NCI-H187 (cell line): ENCODE data around the gene PAFAH1B2.
"Not testable (repeated sequence)": the region's sequence is repeated elsewhere in the genome, so short reads cannot be mapped to it uniquely, and the experiment has no call there.

Experiments used
- DNase-seq, 2 experiments: peaks; one replicate each; lab custom pipeline; 2025; lab: John Stamatoyannopoulos, UW

The PAFAH1B2 gene, protein sequence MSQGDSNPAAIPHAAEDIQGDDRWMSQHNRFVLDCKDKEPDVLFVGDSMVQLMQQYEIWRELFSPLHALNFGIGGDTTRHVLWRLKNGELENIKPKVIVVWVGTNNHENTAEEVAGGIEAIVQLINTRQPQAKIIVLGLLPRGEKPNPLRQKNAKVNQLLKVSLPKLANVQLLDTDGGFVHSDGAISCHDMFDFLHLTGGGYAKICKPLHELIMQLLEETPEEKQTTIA

DNA sequence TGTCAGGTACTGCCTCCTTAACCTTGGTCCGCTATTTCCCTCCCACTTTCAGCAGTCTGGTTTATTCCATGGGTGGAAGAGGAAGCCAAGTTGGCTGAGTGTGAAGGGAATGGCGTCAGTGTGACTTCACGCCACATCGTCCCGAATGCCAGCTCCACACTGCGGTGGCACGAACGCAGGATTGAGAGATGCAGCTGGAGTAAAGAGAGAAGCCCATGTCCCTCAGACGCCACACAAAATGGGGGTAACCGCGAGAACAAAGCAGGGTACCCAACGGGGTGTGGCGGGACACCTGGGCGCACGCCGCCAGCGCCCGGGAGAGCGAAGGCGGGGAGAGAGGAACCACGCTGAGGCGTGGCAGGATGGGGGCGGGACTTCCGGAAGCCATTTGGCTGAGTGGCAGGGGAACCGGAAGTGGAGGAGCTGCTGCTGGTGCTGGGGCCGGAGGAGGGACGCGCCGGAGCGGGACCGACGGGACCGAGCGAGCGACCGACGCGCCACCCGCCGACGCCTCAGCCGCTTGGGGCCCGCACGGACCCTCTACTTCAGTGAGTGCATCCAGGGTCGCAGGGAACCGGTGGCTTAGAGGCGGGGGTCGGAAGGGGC lies at the start of gene PAFAH1B2:
Gene PAFAH1B2, plus strand, starts transcription at position 417 of the 606 bp plus-strand sequence. CDS start 8,161 bp downstream, outside the sequence.
- DNase-seq, result peak; percentile 85 to 91

DNA sequence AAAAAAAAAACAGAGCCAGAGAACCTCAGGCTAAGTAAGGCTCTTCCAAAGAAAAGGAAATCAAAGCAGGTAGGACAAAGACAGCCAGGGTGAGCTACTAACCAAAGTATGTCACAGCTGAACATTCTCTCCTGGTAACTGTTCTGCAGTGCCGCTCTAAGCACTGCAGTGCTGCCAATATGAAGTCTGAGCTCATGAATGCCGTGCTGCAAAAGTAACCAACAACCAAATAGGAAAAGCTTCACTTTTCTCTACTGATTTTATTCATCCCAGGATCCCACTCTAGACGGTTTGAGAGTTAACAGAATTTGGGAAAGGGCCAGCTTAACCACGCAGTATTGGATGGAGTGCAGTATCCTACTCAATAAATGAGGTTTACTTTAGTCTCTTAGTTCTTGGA lies 49.3 kb upstream of the PAFAH1B2 start:
- no peak for DNase-seq

DNA sequence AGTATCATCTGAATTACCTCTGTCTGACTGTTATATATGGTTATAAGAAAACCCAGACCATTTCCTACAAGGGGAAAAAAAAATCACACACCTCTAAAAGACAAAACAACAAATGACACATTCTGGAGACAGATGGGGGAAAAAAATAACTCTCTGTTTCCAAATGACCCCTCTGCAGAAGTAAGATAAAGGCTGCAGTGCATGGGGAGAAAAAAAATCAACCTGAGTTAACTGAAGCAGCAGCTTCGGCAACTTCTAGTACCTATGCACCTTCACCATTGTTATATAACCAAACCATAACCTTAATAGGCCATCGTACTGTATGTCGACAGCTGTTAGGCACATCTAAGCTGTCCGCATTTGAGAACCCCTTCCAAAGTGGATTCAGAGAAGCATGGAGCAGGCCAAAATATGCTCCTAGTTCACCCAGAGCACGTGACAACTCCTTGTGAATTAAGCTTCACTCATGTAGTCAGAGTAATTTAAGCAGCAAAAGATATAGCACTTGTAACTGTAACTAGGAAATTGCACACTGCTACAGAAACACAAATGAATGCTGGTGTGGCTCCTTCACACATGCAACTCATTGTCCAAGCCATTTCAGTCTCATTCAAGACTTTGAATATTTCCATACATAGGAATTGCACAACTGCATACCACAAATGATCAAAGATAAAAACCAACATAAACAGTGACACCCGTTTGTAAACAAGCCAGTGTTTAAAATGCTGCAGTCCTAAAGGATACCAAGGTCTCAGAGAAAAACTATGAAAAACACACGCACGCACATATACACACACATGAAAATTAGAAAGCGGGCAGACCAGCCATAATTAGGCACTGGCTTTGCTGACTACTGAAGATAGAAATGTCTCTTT lies 48.6 kb upstream of the PAFAH1B2 start:
- DNase-seq, result peak in 1 of 2 experiments; percentile 22

DNA sequence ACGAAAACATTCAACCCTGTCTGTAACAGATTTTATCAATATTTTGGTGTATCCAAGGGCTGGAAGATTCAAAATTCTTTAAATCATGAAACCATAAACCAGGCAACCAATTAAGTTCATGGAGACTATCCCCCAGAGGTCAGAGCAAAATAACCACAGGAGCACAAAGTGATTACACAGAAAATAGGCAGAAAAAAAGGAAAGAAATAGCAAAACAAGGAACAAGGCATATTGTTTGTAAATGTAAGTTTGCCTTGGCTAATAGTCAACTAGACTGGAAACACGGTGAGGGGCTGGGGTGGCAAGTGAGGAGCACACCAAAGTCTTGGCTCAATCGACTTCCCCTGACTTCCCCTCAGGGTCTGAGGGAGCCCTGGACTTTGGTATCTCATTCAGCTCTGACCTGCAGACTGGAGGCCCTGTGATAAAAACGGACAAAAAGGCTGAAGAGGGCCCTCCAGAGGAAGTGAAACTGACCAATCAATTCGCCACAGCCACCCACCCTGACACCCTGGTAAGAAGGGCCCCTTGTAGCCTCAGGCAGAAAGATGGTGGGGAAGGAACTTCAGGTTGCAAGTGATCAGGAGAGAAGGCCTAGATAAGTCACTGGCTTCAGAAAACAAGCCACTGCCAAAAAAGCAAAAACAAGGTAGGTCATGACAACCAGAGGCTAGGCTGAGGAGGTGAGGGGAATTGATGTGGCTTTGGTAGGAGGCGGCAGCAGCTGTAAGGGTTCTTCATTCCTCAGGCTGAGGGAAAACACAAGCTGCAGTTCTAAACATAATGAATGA lies 47.7 kb upstream of the PAFAH1B2 start:
- no peak for DNase-seq

DNA sequence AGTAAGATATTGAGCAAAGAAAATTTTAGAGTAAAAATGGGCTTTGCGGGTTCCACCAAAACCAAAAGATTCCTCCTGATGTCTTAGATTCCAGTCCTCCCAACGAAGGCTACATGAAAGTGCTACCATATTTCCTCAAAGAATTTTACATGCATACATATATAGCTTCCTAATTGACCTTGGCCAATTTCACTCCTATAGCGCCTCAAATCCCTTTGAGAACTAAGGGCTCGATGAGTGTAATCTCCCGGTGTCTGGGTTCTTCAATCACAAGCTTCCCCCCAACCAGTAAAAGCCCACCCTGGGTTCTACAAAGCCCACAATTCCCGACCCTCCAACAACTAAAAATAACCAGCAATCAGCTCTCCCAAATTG lies 47.1 kb upstream of the PAFAH1B2 start:
- no peak for DNase-seq

DNA sequence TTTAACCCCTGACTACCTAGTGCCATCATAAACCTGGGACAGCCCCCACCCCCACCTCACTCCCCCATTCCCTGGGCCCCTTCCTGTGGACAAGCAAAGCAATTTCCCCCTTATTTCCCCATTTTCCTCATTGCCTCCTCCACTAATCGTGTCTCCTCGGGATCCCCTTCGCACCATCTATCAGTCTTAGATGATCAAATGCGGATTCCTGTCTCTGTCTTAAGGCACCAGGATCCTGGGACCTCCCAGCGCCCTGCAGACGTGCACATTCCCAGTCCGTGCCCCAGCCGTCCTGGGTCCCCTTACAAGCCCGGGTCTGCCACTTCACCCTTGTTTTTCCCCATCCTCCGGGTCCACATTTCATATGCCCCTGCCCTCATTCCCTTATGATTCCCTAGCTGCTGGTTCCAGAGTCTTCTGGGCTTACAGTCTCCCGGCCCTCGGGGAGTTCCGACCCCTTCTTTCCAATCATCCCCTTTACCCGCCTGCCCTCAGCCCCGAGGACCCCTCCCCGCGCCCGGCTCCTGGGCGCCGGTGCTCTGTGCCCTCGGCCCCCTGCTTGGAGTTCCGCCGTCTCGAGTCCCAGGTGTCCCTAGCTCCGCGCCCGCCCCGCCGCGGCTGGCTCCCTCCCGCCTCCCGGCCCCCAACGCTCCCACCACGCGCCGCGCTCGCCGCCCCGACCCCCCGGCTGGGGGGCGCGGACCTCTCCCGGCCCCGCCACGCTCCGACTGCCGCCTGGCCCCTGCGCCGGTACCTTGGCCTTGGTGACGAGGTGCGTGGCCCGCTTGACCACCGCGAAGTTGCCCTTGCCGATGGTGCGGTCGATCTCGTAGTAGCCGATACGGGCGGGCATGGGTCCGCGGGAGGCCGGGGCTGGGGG lies 46.5 kb upstream of the PAFAH1B2 start:
- no peak for DNase-seq

DNA sequence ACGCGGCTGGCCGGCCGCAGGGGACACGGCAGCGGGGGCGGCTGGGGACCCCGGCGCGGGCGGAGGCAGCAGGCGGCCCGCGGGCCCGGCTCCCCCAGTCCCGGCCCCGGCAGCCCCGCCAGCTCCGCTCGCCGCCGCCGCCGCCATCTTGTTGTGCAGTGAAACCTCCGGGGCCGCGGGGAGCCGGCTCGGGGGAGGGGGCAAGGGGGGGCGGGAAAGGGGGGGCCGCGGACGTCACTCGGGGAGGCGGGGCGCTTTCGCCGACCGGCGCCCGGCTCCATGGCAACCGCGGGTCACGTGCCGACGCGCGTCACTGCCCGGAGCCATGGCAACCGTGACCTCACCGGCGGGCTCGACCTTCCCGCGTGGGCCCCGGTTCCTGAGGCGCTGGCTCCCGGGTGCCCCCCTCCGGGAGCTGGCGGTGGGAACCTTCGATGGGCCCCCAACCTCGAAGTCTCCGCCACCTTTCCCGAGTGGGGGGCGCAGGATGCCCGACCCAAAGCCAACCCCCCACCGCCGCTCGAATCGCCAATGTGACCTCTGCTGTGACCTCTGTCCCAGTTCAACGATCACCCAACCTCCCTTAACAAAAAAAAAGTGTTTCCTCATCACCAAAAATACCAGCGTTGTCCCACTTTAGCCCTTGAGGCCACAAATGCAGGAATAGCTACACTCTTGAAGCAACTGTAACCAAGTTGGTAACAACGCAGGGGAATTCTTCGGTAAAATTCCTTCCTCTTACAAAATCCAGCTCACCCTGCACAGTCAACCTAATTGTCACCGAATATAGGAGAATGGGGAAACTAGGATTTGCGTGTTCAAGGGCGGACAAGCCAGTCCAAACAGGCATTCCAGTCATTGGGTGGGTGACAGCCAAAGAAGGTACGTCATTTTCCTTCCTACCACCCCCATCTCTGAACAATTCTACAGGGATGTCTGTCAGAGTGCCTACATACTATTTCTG lies 45.5 kb upstream of the PAFAH1B2 start, which contains the start of gene SIK3:
Gene SIK3, minus strand, starts transcription at position 160 of the 964 bp plus-strand sequence. Its CDS starts 13 bp downstream, at position 147.
- DNase-seq, result peak; percentile 64 to 91

DNA sequence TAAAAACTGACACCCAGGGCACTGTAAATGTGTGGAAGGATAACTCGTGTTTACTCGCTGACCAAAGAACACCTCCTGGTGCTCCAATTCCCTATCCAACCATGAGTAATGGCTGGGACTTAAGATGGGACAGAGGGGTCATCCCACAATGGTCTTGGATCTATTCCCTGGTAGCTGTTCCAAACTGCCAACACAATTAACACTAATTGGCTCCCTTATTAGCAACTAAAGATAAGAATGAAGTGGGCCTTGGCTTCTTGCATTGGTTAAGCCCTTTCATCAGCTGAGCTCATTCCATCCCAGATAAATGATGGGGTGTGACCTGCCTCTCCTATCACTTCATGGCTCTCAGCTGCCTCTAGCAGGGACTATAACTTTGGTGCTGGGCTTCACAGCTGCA lies 44.4 kb upstream of the PAFAH1B2 start:
- no peak for DNase-seq

DNA sequence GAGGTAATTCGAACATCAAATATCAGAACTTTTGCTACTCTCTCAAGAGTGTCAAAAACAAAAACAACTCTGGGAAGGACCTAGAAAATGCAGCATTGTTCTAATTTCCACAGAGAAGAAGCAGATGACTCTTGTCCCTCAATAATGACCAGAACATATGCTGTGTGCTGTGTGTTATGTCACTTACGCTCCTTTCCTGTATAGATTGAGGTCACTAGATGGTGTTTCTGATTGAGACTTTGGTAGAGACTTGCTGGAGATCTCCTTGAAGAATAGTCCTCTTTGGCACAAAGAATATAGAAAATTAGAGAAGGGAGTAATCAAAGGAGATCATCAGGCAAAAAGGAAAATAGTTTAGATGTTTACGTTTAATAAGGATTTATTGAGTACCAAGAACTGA lies 43.5 kb upstream of the PAFAH1B2 start:
- DNase-seq, result no peak

DNA sequence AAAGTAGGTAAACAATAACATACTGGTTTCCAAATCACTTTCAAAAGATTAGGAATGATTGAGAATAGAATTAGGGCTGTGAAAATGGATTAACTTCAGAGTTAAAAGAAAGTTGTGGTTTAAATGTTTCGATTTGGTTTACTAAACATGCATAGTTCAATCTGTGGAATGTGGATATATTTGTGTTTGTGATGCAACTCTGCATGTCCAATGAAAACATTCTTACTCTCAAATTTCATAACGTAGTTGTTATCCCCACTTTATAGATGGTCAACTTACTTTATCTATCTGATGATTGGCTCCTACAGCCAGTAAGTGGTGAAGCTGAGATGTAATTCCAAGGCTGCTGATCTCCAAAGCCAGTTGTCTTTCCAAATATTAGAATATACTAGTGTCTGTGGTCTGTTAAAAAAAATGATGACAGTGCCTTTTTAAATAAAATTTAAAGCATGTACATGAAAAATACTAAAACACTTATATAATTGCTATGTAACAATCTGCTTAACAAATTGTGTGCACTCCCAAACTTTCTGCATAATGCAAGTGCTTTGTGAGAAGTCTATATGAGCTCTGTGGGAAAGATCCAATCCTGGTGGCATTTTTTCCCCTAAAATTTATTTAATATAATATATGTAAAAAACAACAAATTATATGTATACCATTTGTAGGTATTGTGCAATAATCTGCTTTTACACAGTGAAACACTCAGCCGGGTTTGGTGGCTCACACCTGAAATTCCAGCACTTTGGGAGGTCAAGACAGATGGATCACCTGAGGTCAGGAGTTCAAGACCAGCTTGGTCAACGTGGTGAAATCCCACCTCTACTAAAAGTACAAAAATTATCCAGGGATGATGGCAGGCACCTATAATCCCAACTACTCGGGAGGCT lies 36.1 kb upstream of the PAFAH1B2 start:
- DNase-seq, result no peak

DNA sequence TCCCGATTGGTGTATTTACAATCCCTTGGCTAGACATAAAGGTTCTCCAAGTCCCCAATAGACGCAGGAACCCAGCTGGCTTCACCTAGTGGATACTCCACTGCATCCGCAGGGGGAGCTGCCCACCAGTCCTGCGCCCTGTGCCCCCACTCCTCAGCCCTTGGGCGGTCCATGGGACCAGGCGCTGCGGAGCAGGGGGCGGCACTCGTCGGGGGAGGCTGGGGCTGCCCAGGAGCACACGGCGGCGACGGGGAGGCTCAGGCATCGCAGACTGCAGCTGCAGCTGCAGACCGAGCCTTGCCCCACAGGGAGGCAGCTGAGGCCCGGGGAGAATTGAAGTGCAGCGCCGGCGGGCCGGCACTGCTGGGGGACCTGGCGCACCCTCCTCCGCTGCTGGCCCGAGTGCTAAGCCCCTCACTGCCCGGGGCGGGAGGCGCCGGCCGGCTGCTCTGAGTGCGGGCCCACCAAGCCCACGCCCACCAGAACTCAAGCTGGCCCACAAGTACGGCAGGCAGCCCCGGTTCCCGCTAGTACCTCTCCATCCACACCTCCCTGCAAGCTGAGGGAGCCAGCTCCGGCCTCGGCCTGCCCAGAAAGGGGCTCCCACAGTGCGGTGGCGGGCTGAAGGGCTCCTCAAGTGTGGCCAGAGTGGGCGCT lies 33.7 kb upstream of the PAFAH1B2 start:
- no peak for DNase-seq

DNA sequence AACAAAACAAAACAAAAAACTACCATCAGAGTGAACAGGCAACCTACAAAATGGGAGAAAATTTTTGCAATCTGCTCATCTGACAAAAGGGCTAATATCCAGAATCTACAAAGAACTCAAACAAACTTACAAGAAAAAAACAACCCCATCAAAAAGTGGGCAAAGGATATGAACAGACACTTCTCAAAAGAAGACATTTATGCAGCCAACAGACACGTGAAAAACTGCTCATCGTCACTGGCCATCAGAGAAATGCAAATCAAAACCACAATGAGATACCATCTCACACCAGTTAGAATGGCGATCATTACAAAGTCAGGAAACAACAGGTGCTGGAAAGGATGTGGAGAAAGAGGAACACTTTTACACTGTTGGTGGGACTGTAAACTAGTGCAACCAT lies 31.6 kb upstream of the PAFAH1B2 start:
- DNase-seq, result not testable (repeated sequence)

DNA sequence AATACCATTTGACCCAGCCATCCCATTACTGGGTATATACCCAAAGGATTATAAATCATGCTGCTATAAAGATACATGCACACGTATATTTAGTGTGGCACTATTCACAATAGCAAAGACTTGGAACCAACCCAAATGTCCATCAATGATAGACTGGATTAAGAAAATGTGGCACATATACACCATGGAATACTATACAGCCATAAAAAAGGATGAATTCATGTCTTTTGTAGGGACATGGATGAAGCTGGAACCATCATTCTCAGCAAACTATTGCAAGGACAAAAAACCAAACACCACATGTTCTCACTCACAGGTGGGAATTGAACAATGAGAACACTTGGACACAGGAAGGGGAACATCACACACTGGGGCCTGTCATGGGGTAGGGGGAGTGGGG lies 31.1 kb upstream of the PAFAH1B2 start:
- DNase-seq, result not testable (repeated sequence)

DNA sequence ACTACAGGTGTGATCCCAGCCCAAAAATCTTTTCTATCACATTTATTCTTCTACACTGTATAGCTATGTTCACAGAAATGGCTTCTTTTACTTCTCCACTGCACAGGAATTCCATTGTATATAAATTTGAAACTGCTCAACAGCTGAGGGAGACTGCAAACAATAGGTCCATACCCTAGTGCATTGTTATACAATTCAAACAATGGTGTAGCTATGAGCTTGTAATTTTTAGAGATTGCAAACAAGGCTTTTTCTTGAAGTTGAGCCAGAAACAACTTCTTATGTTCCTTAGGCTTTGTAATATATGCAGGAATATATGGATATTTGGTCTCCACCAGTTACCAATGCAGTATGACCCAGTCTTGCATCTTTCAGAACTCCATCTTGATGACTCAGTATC lies 26.4 kb upstream of the PAFAH1B2 start:
- DNase-seq, result no peak

DNA sequence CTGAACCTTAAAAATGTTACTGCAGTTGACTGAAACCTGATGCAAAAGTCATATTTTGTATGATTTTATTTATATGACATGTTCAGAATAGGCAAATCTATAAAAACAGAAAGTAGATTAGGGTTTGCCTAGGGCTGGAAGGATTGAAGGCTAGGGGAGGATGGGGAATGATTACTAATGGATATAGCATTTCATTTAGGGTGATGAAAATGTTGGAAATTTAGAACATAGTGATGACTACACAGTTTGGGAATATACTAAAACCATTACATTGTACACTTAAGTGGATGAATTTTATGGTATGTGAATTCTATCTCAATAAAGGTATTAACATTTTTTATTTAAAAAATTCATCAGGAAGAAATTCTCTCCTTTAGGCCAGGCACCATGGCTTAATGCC lies 22.9 kb upstream of the PAFAH1B2 start:
- DNase-seq, result no peak

DNA sequence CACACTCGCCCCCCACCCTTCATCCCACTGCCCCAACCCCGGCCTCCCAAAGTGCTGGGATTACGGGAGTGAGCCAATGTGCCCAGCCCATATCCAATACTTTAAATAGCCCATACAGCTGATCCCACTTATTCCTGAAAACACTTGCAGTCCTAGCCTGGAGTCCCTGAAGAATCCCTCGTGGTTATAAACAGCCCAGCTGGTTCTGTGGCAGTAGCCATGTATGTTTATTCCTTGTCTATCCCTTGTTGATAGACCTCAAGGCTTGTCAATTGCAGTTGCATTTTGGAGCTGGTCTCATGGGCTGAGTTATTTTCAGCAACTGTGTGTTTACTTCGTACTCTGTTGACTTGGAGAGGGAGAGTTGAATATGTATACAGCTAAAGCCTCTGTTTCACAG lies 21.5 kb upstream of the PAFAH1B2 start:
- DNase-seq, result no peak

DNA sequence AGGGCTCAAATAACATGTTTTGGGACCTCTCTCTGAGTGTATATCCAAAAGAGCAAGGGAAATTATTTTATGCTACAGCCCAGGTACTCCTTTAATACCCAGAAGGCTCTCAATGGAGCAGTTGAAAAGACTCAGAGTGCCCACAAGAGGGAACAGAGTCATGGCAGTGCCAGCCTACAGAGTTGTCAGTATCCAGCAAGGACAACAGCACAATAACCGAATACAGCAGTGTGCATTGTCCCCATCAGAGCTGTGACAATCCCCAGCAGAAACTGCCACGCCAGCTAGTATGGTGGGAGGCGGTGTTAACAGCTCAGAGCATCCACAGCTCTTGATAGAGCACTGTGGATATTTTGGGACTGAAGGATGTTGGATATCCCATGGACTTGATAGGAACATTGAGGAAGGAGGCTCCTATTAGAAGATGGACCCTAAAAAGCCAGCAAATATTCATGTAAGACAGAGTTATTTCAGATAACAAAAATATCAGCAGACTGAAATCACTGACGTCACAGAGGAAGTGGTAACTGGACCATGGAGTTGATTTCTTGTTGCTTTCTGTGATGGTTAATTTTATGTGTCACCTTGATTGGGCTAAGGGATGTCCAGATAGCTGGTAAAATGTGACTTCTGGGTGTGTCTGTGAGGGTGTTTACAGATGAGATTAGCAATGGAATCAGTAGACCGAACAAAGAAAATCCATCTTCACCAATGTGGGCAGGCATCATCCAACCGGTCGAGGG lies 17.7 kb upstream of the PAFAH1B2 start:
- no peak for DNase-seq
